A673 (cell line): Measurements from ENCODE around the gene FOXO3. TPM values are rescaled to one million over a fixed set of nuclear protein-coding genes. Genes with fewer than 3 reads are reported as not detected.

ENCODE experiments used
- BruUV-seq: library from RNA; stranded (reverse); fragments of 400-500 nt; replicated peaks from 2 replicates; lab custom pipeline; 2021; lab: Mats Ljungman, UMichigan
- CTCF ChIA-PET: fragments of 300-600 bp; sonication (Branson Sonifier 250); formaldehyde crosslinking; loops from one replicate; lab custom pipeline; 2022; ENCODE audit warnings: antibody characterized with exemption; lab: Charles Lee
- POLR2A ChIA-PET: fragments of 300-600 bp; sonication (Branson Sonifier 250); formaldehyde crosslinking; loops from one replicate; lab custom pipeline; 2022; ENCODE audit warnings: antibody characterized with exemption; ENCODE audit not compliant: low non-redundant PET; lab: Charles Lee
- DNase-seq: peaks from one replicate; pipeline ENCODE4 v3.0.0-alpha.2; 2015; ENCODE audit warnings: low spot score
- H3K27ac ChIP-seq: fragments of 200-600 bp; sonication (generic); 2 replicates; pipeline ENCODE4 v1.5.1; 2016; ENCODE audit warnings: mixed run types, low read depth, mild to moderate bottlenecking, mixed read lengths, antibody characterized with exemption, low read length; ENCODE audit not compliant: poor library complexity, severe bottlenecking
- H3K27me3 ChIP-seq: fragments of 200-600 bp; sonication (generic); replicated peaks from 2 replicates; pipeline ENCODE4 v1.6.1; 2017; ENCODE audit warnings: mixed run types, low read depth, mild to moderate bottlenecking, mixed read lengths, antibody characterized with exemption, low read length; ENCODE audit not compliant: insufficient read depth, poor library complexity
- H3K36me3 ChIP-seq: fragments of 200-600 bp; sonication (generic); 2 replicates; pipeline ENCODE4 v1.6.1; 2016; ENCODE audit warnings: mixed run types, mild to moderate bottlenecking, mixed read lengths, antibody characterized with exemption, low read length; ENCODE audit not compliant: insufficient read depth, poor library complexity, severe bottlenecking
- H3K4me1 ChIP-seq: fragments of 200-600 bp; sonication (generic); 2 replicates; pipeline ENCODE4 v1.6.1; 2017; ENCODE audit warnings: mixed run types, mild to moderate bottlenecking, mixed read lengths, antibody characterized with exemption, low read length; ENCODE audit not compliant: insufficient read depth, poor library complexity, severe bottlenecking
- H3K4me3 ChIP-seq: fragments of 200-600 bp; sonication (generic); 2 replicates; pipeline ENCODE4 v1.5.1; 2016; ENCODE audit warnings: low read depth, mixed run types, mild to moderate bottlenecking, mixed read lengths, low read length; ENCODE audit not compliant: poor library complexity, severe bottlenecking
- H3K9me3 ChIP-seq: fragments of 200-600 bp; sonication (generic); 2 replicates; pipeline ENCODE4 v1.6.1; 2016; ENCODE audit warnings: mixed run types, low read depth, mild to moderate bottlenecking, mixed read lengths, antibody characterized with exemption, low read length; ENCODE audit not compliant: poor library complexity, severe bottlenecking
- EZH2 ChIP-seq: fragments of 200-600 bp; sonication (generic); IDR thresholded peaks from 2 replicates; pipeline ENCODE4 v1.6.1; 2017; ENCODE audit warnings: borderline replicate concordance, low read depth, mild to moderate bottlenecking, mixed read lengths, antibody characterized with exemption, low read length; ENCODE audit not compliant: poor library complexity, severe bottlenecking
- intact Hi-C: fragments of 100-400 bp; cut with micrococcal nuclease; formaldehyde crosslinking; loops from one replicate; pipeline ENCODE4 v1.10.0; 2022; ENCODE audit not compliant: unreplicated experiment
- total RNA-seq: library from RNA; stranded (reverse); gene quantifications from 2 replicates; pipeline ENCODE4 v1.2.3, GENCODE V29; 2021
- TF ChIP-seq, protein P1 (sequence below): fragments of 300-800, 200-600 bp; sonication (generic); conservative IDR thresholded peaks from 2 replicates; pipeline ENCODE4 v1.5.1; 2017; ENCODE audit warnings: low read depth, mild to moderate bottlenecking, antibody characterized with exemption, low read length, moderate library complexity, mixed read lengths

The FOXO3 gene
- total RNA-seq, 1 experiment from 2014 or later, result 16.8 TPM

DNA sequence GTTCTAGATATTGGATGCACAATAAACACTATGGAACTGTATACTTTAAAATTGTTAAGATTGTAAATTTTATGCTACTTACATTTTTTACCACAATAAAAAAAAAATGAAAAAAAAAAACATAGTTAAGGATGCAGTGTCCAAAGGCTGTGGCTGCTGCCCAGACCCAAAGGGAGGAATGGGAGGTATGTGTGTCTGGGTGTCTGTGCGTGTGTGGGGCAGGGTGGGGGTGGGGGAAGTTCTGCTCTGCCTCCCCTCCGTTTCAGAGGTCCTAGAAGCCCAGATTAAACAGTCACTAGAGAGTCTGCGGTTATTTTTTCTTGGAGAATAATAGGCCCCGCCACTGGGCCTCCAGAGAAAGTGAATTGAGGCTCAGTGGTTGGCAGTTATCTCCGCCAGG, 151.1 kb downstream of the FOXO3 start:
- H3K27me3 ChIP-seq, result no peaks in the 10 kb centered on the region
- no peak overlapping the region for H3K4me3 ChIP-seq
- H3K9me3 ChIP-seq, result no peaks in the 10 kb centered on the region
- intact Hi-C loops, result loop anchor here (10.0 kb wide), 1 partner anchor 1517 kb away; no protein-coding TSS in a partner anchor
- H3K27ac ChIP-seq, result no peak overlapping the region
- CTCF ChIA-PET, result no interaction called here
- H3K36me3 ChIP-seq, result no peaks in the 10 kb centered on the region
- POLR2A ChIA-PET, result no interaction called here
- no peak for DNase-seq
- peaks cover 15% of the 10 kb centered on the region for H3K4me1 ChIP-seq
- TF ChIP-seq EZH2, result no peak
- TF ChIP-seq, protein P1, sequence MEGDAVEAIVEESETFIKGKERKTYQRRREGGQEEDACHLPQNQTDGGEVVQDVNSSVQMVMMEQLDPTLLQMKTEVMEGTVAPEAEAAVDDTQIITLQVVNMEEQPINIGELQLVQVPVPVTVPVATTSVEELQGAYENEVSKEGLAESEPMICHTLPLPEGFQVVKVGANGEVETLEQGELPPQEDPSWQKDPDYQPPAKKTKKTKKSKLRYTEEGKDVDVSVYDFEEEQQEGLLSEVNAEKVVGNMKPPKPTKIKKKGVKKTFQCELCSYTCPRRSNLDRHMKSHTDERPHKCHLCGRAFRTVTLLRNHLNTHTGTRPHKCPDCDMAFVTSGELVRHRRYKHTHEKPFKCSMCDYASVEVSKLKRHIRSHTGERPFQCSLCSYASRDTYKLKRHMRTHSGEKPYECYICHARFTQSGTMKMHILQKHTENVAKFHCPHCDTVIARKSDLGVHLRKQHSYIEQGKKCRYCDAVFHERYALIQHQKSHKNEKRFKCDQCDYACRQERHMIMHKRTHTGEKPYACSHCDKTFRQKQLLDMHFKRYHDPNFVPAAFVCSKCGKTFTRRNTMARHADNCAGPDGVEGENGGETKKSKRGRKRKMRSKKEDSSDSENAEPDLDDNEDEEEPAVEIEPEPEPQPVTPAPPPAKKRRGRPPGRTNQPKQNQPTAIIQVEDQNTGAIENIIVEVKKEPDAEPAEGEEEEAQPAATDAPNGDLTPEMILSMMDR, result no peak
- no TSS peak for BruUV-seq

DNA sequence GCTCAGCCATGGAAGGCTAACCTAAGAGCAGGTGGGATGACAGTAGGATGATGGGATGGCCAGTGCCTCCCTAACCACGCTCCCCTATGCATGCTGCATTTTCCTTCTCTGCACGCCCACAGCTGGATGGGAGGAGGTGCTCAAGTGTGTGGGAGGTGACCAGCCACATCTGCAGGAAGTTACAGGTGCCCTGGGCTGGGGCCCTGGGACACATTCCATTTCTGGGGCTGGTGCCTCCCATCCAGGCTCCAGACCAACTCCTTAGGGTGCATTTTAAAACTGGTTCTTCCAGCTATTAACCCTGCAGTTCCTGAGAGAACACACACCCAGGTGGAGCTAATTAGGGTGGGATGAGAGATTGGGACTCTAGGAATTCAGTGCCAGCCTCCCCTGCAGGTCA, 152.2 kb downstream of the FOXO3 start:
- CTCF ChIA-PET, result interaction anchor here (0.6 kb wide), 1 partner anchor 37 kb away, joined by 7 read pairs; no protein-coding TSS in a partner anchor
- no peak for TF ChIP-seq EZH2
- TF ChIP-seq, protein P1, result no peak
- Histone ChIP-seq H3K9me3 (no peaks in the 10 kb centered on the region), H3K27ac (no peak overlapping the region), H3K36me3 (no peaks in the 10 kb centered on the region), H3K4me3 (no peak overlapping the region), H3K4me1 (peaks cover 15% of the 10 kb centered on the region), H3K27me3 (no peaks in the 10 kb centered on the region)
- intact Hi-C loops, result loop anchor here (10.0 kb wide), 1 partner anchor 1518 kb away; no protein-coding TSS in a partner anchor
- no peak for DNase-seq
- POLR2A ChIA-PET, result no interaction called here
- BruUV-seq, result no TSS peak

DNA sequence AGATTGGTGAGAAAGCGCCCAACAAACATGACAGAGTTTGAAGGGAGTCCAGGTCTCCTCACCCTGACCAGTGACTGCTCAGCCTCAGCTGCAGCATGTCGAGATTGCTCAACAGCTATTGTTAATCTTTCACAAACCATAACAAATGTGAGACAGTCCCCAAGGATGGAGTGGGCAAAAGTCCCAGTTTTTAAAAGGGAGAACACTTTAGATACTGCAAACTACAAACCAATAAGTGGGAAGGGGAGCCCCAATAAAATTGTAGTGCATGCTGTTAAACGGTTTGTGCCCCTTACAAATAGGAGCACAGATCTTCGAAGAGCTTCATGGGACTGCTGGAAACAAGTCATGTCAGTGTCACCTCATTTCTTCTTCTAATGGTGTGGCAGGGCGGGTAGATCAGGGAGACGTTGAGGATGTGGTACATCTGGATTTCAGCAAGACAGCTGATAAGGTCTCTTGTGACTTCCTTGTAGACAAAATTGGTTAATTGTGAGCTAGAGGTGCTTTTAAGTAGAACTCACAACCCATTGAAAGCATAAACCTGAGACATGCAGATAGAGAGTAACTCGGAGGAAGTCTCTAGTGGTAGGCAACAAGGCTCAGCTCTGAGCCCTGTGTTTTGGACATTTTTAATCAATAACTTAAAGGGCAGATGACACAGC, 153.5 kb downstream of the FOXO3 start:
- TF ChIP-seq, protein P1, result no peak
- no peak for TF ChIP-seq EZH2
- no peak overlapping the region for H3K27ac ChIP-seq
- CTCF ChIA-PET, result no interaction called here
- intact Hi-C loops, result loop anchor here (10.0 kb wide), 1 partner anchor 1519 kb away; no protein-coding TSS in a partner anchor
- no peaks in the 10 kb centered on the region for H3K36me3 ChIP-seq
- no peak overlapping the region for H3K4me3 ChIP-seq
- H3K4me1 ChIP-seq, result peaks cover 15% of the 10 kb centered on the region
- no peaks in the 10 kb centered on the region for H3K27me3 ChIP-seq
- DNase-seq, result peak; percentile 62
- no peaks in the 10 kb centered on the region for H3K9me3 ChIP-seq
- POLR2A ChIA-PET, result no interaction called here
- BruUV-seq, result no TSS peak
